Epithelial cell of umbilical artery (primary cell): ENCODE data around the gene S1PR5. TPM values are rescaled to one million over a fixed set of nuclear protein-coding genes. Genes with fewer than 3 reads are reported as not detected.

Experiments
- total RNA-seq: library from RNA; depleted of rRNA; stranded (reverse); fragments of >200 nt; gene quantifications from 2 replicates; pipeline ENCODE4 v1.2.3, GENCODE V29; 2014

The S1PR5 gene, protein sequence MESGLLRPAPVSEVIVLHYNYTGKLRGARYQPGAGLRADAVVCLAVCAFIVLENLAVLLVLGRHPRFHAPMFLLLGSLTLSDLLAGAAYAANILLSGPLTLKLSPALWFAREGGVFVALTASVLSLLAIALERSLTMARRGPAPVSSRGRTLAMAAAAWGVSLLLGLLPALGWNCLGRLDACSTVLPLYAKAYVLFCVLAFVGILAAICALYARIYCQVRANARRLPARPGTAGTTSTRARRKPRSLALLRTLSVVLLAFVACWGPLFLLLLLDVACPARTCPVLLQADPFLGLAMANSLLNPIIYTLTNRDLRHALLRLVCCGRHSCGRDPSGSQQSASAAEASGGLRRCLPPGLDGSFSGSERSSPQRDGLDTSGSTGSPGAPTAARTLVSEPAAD
- under 0.01 TPM in 1 of 2 replicates, not detected in the other for total RNA-seq

GRCh38 chr19:10517361-10517759 is at the start of gene S1PR5:
Gene S1PR5, minus strand, starts transcription at chr19:10517447. Its CDS starts 2,436 bp downstream, at chr19:10515011.

DNA sequence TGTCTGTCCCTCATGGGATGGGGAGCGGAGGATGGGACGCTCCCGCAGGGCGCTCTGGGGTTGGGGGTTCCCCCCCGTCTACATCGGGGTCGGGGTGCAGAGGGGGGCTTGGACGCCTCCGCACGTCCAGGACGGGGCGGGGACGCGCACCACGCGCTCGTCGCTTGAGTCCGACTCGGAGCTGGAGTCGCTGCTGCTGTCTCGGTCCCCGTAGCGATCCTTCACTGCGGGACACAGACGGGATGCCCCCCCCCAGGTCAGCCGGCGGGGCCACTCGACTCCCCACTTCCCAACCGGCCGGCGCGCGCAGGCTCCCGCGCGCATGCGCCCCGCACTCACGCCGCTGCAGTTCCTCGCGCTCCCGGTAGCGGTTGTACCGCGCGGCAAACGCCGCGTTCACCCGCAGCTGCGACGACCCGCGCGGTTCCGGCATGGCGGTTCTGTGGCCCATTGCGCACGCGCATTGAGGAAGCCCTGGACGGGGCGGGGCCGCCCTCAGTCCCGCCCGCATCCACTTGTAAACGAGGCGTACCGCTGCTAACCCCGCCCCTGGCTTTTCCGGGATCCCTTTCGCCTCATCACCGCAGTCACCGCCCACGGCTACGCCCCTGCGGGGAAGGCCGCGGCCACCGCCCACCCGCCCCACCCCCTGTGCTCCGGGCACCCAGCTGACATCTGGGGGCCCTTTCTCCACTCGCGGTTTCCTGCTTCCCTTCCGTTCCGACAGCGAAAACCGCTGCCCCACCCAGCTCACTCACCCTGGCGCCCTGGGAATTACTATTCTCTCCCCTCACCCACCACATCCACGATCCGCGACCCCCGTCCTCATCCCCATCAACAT is 48.5 kb upstream of the S1PR5 start, which contains the start of gene KRI1:
KRI1 (minus strand) TSS at position 444 of the 841 bp plus-strand sequence; CDS start at position 433, 11 bp downstream.

DNA sequence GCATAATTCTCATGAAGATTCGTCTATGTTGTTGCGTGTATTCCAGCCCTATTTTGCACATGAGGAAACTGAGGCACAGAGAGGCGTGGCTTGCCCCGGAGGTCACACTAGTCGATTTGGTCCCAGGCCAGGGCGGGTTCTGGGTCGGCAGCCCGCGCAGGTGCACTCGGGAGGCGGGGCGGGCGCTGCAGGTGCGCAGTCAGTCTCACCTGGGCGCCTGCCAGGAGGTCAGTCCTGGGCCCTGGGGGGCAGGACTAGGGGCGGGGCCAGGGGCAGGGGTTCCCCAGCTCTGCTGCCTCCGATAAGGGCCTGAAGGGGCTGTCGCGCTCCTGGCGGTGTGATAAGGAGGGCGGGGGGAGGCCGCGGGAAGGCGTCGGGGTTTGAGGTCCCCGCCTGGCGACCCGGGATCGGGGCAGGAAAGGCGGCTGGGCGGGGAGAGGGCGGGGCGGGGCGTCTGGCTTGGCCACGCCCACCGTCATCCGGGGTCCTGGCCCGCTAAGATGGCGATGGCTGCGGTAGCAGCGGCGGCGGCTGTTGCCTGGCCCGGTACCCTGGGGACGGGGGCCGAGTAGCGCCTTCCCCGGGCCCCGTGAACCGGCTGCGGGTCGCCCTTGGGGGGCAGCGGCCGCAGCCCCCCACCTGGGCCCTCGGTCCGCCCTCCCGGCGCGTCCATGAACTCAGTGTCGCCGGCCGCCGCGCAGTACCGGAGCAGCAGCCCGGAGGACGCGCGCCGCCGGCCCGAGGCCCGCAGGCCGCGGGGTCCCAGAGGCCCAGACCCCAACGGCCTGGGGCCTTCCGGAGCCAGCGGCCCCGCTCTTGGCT is 26.4 kb upstream of the S1PR5 start, which contains the start of gene ATG4D:
ATG4D (plus strand) TSS at position 485 of the 822 bp plus-strand sequence; CDS start at position 672, 187 bp downstream.

DNA sequence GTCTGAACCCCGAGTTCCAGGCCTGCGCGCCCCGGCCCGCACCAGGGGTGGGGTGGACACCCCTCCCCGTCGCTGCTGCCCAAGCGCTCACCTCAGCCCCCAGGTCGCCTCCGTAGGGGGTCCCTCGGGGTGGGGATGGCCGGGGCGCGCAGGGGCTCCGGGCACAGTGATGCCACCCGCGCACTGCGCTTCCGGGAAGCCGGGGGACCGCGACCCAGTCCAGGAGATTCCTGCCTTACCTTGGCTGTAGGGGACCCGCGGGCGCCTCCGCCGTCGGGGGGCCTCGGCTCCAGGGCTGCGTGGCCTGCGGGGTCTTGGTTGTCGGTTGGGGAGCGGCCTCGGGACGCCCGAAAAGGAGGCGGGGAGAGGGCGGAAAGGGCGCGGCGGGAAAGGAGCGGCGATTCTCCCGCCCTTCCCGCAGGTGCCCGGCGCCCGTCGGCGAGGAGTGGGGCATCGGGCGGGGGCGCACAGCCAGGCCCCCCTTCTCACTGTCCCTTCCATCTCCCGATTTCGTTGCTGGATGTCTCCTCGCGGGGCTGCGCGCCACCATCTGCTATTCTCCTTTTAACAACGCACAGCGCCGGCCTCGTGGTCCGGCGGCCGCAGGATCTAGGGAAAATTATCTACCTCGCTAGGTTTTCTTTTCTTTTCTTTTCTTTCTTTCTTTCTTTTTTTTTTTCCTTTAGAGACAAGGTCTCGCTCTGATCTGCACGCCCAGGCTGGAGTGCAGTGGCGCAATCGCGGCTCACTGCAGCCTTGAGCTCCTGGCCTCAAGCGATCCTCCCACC is 14.1 kb downstream of the S1PR5 start, which contains the start of gene KEAP1:
KEAP1 (minus strand) TSS at position 355 of the 788 bp plus-strand sequence. CDS start 3,323 bp downstream, outside the sequence.

Other genes starting within 250 kb of the S1PR5 start
- gene ICAM1, start 246.3 kb downstream of the S1PR5 start, total RNA-seq = 7.1 and 22.9 TPM in 2 replicates
- 0.65 and 1.4 TPM in 2 replicates for gene ICAM4, start 230.5 kb downstream of the S1PR5 start, total RNA-seq
- under 0.01 and 0.76 TPM in 2 replicates for gene ICAM5, start 227.5 kb downstream of the S1PR5 start, total RNA-seq
- gene ZGLP1, start 207.6 kb downstream of the S1PR5 start, total RNA-seq = under 0.01 and 0.15 TPM in 2 replicates
- 11.0 and 15.7 TPM in 2 replicates for gene FDX2, start 201.4 kb downstream of the S1PR5 start, total RNA-seq
- gene RAVER1, start 183.9 kb downstream of the S1PR5 start, total RNA-seq = 7.1 and 7.4 TPM in 2 replicates
- 11.7 and 16.6 TPM in 2 replicates for gene ICAM3, start 177.8 kb downstream of the S1PR5 start, total RNA-seq
- 59.1 and 82.8 TPM in 2 replicates for gene TYK2, start 136.9 kb downstream of the S1PR5 start, total RNA-seq
- 309 and 362 TPM in 2 replicates for gene CDC37, start 113.9 kb downstream of the S1PR5 start, total RNA-seq
- gene PDE4A, start 96.9 kb downstream of the S1PR5 start, total RNA-seq = 1.6 and 1.7 TPM in 2 replicates
- 76.0 and 78.3 TPM in 2 replicates for gene KEAP1, start 14.1 kb downstream of the S1PR5 start, total RNA-seq
- gene ATG4D, start 26.5 kb upstream of the S1PR5 start, total RNA-seq = 12.9 and 14.0 TPM in 2 replicates
- gene KRI1, start 48.6 kb upstream of the S1PR5 start, total RNA-seq = 8.4 and 12.8 TPM in 2 replicates
- gene CDKN2D, start 51.5 kb upstream of the S1PR5 start, total RNA-seq = 5.9 and 7.1 TPM in 2 replicates
- gene AP1M2, start 69.9 kb upstream of the S1PR5 start, total RNA-seq = not detected in 2 replicates
- gene SLC44A2, start 108.1 kb upstream of the S1PR5 start, total RNA-seq = 27.6 and 61.2 TPM in 2 replicates
- 110 and 123 TPM in 2 replicates for gene ILF3, start 136.9 kb upstream of the S1PR5 start, total RNA-seq
- 34.1 and 48.0 TPM in 2 replicates for gene QTRT1, start 184.0 kb upstream of the S1PR5 start, total RNA-seq
- 79.6 and 96.2 TPM in 2 replicates for gene DNM2, start 200.6 kb upstream of the S1PR5 start, total RNA-seq